ENCODE data around the gene SLC25A18. TPM values are rescaled to one million over a fixed set of nuclear protein-coding genes. Genes with fewer than 3 reads are reported as not detected.

SLC25A18 gene
- total RNA-seq, 1 experiment from 2014 or later, result 0.28 TPM

DNA sequence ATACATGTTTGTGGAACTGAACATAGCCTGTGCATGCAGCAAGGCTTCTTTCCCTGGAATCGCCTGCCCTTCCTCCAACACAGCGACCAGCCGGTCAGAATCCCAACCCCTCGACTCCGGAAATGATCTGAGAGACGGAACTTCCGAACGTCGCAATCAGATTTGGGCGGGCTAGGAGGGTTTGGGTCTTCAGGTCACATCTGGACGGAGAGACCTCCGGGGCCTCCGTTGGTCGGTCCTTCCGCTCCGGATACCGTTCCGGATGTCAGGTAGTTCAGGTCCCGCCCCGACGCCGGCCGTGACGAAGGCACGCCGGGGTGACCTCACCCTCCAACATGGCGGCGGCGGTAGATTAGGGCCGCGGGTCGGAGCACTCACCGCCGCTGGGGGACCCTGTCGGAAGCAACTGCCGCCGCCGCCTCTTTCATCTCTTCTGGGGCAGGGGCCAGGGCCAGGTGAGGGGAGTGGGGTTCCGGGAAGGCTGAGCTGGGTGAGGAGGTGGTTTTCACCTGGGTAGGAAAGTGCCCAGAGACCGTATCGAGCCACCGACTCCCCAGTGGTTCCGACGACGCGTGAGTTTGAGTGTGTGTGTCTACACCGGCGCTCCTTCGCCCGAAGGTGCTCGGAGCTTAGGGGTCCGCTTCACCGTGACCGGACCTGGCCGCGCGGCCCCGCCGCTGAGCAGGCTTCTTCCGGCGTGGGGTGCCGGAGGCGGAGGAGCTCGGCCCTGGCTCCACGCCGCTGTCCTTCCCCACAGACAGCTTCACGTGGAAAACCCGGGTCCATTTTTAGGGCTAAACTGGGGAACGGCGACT is 75.3 kb downstream of the SLC25A18 start, which contains the start of gene BCL2L13:
BCL2L13 (plus strand) TSS at position 326 of the 815 bp plus-strand sequence. CDS start 16,955 bp downstream, outside the sequence.
- TSS peak; percentile 61 for BruUV-seq (replicated peaks)
- TF ChIP-seq, protein P1, sequence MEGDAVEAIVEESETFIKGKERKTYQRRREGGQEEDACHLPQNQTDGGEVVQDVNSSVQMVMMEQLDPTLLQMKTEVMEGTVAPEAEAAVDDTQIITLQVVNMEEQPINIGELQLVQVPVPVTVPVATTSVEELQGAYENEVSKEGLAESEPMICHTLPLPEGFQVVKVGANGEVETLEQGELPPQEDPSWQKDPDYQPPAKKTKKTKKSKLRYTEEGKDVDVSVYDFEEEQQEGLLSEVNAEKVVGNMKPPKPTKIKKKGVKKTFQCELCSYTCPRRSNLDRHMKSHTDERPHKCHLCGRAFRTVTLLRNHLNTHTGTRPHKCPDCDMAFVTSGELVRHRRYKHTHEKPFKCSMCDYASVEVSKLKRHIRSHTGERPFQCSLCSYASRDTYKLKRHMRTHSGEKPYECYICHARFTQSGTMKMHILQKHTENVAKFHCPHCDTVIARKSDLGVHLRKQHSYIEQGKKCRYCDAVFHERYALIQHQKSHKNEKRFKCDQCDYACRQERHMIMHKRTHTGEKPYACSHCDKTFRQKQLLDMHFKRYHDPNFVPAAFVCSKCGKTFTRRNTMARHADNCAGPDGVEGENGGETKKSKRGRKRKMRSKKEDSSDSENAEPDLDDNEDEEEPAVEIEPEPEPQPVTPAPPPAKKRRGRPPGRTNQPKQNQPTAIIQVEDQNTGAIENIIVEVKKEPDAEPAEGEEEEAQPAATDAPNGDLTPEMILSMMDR (IDR thresholded peaks at IDR 0.05; ENCODE audit: unreplicated experiment), result no peak
- H3K4me3 Mint-ChIP-seq (ENCODE audit: low read depth, unreplicated experiment), result peak within 1 kb of the TSS; percentile 88

DNA sequence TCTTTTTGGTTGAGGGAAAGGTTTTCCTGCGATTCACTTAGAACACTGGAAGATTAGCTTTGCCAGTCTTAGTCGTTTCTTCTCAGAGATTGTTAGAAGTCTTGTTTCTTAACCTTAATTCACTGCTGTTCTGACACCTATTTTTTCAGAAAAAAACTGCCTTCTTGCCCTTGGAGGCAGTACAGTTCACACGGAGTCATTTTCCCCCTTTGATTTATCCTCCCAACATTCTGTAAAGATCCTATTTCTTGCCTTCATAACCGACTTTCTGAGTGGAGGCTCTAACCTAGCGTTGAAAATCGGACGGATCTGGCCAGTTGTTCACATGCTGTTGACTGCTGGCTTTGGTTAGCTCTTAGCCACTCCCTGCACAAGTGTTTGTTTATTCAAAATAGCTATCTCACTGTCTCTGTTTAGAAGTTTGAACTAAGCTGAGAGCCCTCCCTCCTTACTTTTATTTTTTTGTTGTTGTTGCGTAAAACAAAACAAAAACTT is 76.0 kb downstream of the SLC25A18 start:
- peak; percentile 12 for DNase-seq
- peaks cover 37% of the 10 kb centered on the region for H3K36me3 Mint-ChIP-seq (ENCODE audit: insufficient read depth, unreplicated experiment)
- TF ChIP-seq, protein P1 (IDR thresholded peaks at IDR 0.05; ENCODE audit: unreplicated experiment), result no peak
- H3K27me3 Mint-ChIP-seq (ENCODE audit: unreplicated experiment), result no peaks in the 10 kb centered on the region
- peak overlapping the region; percentile 88 for H3K4me3 Mint-ChIP-seq (ENCODE audit: low read depth, unreplicated experiment)
- peak overlapping the region; percentile 87 for H3K27ac Mint-ChIP-seq (ENCODE audit: unreplicated experiment)
- intact Hi-C loops (cut with micrococcal nuclease; ENCODE audit: unreplicated experiment), result no loop called here
- BruUV-seq (replicated peaks), result TSS peak; percentile 86
- CTCF ChIA-PET, result interaction anchor here (0.9 to 2.2 kb wide), 3 partner anchors 14 to 146 kb away, joined by 3 to 7 read pairs (median 7); no protein-coding TSS in a partner anchor
- H3K9me3 Mint-ChIP-seq (ENCODE audit: low read depth, unreplicated experiment), result no peaks in the 10 kb centered on the region
- peaks cover 12% of the 10 kb centered on the region for H3K4me1 Mint-ChIP-seq (ENCODE audit: low read depth, unreplicated experiment)

More for the DNA sequence above, 75.3 kb downstream of the SLC25A18 start, which contains the start of gene BCL2L13:
- Mint-ChIP-seq H3K36me3 (ENCODE audit: insufficient read depth, unreplicated experiment) (peaks cover 32% of the 10 kb centered on the region), H3K9me3 (ENCODE audit: low read depth, unreplicated experiment) (no peaks in the 10 kb centered on the region), H3K27ac (ENCODE audit: unreplicated experiment) (peak within 1 kb of the TSS; percentile 87), H3K27me3 (ENCODE audit: unreplicated experiment) (no peaks in the 10 kb centered on the region), H3K4me1 (ENCODE audit: low read depth, unreplicated experiment) (peaks cover 19% of the 10 kb centered on the region)
- intact Hi-C loops (cut with micrococcal nuclease; ENCODE audit: unreplicated experiment), result no loop called here
- CTCF ChIA-PET, result interaction anchor here (0.5 to 2.2 kb wide), 4 partner anchors 15 to 147 kb away, joined by 3 to 7 read pairs (median 5); no protein-coding TSS in a partner anchor
- DNase-seq, result peak; percentile 92

Other genes with a start within 250 kb of the SLC25A18 start
- gene CECR2, start 194.0 kb upstream of the SLC25A18 start, total RNA-seq (2022), result 0.09 and 0.15 TPM in 2 replicates
- gene ATP6V1E1, start 65.3 kb downstream of the SLC25A18 start, total RNA-seq (2022), result 105 and 116 TPM in 2 replicates
- 47.1 and 49.3 TPM in 2 replicates for gene BCL2L13, start 75.3 kb downstream of the SLC25A18 start, total RNA-seq (2022)
- 99.3 and 103 TPM in 2 replicates for gene BID, start 211.0 kb downstream of the SLC25A18 start, total RNA-seq (2022)

Data from Calu3 (cell line).